ENCODE data around the gene STX12.
"Not testable (repeated sequence)": the region's sequence is repeated elsewhere in the genome, so short reads cannot be mapped to it uniquely, and the experiment has no call there.

STX12 gene

GRCh38 chr1:27831568-27832410 lies 58.8 kb downstream of the STX12 start:
- DNase-seq = no peak

DNA sequence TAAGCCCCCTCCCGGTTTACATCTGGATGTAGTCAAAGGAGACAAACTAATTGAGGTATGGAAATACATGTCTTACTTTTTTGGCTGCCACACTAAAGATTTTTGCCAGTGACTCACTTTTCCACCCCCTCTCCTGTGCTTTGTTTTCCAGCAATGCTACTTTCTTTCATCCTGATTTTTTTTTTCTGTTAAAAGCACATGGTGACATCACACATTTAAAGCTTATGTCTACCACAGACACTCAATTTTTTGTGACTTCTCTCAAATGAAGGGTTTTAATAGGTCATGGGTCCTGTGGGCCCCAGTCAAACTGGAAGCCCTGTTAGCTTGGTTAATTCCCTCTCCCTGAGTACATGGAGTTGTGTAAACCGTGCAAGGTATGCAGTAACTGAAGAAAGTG lies 59.7 kb downstream of the STX12 start:
- no peak for DNase-seq

GRCh38 chr1:27833470-27833869 lies 60.5 kb downstream of the STX12 start:
- DNase-seq = no peak

GRCh38 chr1:27835046-27835445 lies 62.0 kb downstream of the STX12 start:
- no peak for DNase-seq

- no peak for DNase-seq
Measured at GRCh38 chr1:27835501-27835900, 62.5 kb downstream of the STX12 start.

- DNase-seq = no peak
Measured at GRCh38 chr1:27849951-27850350, 76.9 kb downstream of the STX12 start.

DNA sequence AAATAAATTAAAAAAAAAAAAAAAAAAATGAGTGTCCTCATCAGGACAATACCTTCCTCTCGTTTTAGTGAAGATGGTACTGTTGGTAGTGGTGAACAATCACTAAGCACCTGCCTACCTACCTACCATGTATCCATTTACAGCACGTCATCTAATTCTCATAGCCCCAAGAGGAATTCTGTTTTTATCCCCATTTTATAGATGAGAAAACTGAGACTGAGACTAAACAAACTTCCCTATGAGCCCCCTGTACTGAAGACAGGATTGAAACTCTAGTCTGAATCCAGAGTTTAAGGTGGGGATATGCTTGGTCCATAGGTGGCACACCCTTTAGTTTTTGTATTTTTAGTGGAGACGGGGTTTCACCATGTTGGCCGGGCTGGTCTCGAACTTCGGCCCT lies 82.1 kb downstream of the STX12 start:
- DNase-seq = no peak

DNA sequence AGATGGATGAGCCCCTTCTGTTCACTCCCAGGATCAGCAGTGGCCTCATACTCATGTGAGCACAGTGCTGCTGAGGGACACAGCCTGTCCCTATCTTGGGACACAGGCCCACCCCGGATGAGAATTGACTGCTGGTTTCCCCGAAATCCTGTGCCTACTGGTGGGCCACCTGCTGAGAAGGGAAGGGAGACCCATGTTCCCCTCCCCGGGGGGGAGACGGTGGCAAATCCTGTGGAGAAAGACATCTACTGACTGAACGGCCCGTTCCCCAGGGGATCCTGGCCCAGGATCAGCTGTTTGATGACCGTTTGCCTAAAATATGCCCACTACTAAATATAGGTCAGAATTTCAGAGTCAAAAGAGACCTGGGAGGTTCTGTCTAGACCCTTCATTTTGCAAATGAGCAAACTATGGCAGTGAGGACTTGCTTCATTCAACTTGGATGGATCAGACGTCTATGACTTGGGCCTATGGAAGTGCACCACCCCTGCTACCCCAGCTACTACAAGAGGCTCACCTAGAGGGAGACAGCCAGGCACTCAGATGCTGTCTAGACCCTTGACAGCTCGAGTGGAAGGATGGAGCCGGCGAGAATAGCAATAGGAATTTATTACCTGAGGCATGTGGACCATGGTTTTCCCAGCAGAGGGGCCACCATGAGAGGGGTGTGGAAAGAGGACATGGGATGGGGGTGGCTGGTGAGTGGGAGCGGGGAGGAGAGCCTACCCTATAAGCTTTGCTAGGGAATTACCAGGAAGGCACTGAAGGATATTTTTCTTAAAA lies 83.7 kb downstream of the STX12 start:
- DNase-seq = peak; percentile 8

DNA sequence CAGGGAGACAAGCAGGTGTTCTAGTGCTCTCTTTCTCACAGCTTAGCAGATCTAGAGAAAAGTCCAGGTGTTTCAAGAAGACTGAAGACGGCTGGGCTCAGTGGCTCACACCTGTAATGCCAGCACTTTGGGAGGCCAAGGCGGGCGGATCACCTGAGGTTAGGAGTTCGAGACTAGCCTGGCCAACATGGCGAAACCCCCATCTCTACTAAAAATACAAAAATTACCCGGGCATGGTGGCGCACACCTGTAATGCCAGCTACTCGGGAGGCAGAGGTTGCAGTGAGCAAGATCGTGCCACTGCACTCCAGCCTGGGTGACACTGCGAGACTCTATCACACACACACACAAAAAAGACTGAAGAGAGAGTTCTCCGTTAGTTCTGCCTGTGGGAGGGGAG lies 84.5 kb downstream of the STX12 start:
- not testable (repeated sequence) for DNase-seq

DNA sequence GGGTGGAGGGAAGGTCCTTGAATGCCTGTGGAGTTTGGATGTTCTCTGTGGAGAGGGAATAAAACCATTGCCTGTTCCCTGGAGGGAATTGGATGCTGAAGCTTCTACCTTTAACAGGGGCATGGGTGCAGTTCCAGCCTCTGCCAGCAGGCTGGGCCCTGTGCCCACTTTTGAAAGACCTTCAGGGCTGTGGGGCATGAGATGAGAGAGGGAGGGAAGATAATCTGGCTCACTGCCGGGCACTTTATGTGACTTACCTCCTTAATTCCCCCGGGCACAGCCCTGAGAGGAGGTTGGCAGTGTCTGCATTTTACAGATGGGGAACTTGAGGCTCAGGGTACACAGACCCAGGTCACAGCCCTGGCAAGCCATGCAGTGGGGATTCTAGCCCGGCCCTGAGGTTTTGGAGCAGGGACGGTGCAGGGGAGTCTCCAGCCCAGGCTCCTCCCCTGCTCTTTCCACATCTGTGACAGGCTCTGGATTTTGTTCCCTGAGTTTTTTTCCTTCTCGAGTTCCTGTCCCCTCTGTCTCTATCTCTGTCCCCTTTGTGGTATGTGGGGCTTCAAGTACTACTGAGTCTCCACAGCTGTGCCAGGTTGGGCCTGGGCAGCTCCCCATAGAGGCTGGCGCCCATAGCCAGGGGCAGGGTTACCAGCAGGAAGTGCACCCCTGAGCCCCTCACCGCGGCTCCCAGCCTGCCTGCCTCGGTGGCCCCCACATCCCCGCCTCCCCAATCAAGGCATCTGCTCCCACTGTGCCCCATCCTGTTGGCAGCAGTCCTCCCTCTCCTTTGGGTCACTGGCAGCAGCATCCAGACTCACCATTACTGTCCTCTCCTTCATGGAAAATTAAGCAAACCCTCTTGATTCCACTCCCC lies 85.3 kb downstream of the STX12 start:
- peak; percentile 88 for DNase-seq

DNA sequence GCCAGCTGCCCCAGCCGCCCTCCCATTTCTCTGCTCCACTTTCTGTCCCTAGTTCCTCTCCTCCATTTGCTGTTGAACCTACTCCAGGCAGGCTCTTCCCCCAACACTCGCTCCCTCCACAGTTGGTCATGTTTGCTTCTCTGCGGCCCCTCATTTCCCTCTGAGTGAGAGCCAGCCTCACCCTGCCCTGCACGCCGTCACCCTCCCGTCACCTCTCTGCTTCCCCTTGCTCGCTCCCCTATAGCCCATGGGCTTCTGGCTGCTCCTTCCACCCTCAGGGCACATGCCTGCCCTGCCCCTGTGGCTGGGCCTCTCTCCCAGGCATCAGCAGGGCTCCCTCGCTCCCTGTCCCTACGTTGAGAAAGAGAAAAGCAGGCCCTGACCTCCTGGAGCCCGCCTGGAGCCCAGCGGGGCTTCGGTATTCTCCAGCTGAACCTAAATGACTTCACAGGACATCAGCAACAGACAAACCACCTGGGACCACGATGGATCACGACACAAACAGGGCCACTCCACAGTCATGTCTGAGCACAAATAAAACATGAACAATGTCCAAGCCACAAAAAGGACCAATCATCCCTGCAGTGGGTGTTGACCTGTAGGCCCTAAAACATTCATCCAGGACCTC lies 86.0 kb downstream of the STX12 start:
- DNase-seq = no peak

DNA sequence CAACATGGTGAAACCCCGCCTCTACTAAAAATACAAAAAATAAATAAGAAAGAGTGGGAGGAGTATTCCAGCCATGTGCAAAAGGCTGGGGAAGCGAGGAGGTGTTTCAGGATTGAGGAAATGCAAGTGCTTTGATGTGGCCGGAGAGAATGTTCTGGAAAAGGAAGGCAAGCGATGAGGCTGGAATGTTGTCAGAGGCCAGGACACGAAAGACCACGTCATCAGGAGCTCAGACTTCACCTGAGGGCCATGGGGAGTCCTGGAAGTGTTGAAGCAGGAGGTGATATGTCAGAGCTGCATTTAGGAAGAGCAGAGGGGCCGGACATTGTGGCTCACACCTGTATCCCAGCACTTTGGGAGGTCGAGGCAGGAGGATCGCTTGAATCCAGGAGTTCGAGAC lies 88.4 kb downstream of the STX12 start:
- no peak for DNase-seq

DNA sequence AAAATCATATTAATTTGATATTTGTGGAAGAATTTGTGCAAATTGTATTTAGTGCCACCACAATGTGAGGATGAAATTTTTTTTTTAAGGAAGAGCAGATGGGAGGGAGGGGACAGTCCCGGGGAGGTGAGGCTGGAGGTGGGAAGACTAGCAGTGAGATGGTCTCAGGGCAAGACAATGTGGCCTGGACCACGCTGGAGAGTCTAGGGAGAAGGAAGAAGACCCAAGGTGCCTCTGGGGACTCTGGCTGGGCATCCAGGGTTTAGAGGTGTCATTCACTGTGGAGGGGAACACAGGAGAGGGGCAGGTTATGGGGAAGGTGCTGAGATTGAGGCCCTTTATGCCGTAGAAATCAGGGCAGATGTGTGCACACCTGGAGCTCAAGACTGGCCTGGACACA lies 89.0 kb downstream of the STX12 start:
- DNase-seq = no peak

DNA sequence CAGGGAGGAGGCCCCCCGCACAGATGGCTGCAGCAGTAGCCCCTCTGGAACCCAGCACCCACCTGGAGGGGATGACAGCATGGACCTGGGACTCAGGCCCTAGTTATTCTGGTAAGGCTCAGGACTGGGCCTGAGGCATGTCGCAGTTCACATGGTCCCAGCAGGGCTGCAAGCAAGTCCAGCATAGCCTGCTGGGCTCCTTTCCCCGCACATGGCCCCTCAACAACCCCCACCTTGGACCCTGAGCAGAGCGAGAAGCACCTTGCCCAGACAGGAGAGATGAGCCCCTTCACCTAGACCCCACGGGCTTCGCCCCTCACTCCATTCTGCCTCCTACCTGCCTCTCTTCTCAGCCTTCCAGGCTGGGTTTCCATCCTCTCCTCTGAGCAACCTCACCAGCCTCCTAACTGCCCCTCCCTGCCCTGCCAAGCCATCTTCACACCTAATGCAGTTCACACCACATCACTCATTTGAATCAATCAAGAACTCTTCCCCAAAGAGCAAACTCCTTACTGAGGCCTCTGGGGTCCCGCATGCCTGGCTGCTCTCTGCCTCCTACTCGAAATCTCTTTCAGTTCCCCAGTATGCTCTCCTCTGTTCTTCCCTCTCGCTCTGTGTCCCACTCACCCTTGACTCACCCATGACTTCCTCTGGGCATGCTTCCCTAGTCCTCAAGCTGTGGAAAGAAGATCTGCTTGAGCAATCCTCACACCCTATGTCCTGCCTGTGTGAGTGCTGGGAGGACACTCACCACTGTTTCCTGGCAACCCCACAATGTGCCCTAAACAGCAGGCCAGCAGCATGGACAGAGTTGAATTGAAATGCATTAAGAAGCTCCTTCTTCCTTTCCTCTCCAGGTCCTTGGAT lies 89.9 kb downstream of the STX12 start:
- DNase-seq = no peak

DNA sequence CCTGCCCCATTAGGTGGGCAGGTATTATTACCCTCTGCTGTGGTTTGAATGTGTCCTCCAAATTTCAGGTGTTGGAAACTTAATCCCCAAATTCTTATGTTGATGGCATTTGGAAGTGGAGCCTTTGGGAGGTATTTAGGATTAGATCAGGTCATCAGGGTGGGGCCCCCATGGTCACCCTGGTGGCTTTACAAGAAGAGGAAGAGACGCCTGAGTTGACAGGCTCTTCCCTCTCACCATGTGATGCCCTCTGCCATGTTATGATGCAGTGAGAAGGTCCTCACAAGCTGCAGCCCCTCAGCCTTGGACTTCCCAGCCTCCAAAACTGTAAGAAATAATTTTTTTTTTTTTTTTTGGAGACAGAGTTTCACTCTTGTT lies 90.5 kb downstream of the STX12 start:
- DNase-seq = no peak

DNA sequence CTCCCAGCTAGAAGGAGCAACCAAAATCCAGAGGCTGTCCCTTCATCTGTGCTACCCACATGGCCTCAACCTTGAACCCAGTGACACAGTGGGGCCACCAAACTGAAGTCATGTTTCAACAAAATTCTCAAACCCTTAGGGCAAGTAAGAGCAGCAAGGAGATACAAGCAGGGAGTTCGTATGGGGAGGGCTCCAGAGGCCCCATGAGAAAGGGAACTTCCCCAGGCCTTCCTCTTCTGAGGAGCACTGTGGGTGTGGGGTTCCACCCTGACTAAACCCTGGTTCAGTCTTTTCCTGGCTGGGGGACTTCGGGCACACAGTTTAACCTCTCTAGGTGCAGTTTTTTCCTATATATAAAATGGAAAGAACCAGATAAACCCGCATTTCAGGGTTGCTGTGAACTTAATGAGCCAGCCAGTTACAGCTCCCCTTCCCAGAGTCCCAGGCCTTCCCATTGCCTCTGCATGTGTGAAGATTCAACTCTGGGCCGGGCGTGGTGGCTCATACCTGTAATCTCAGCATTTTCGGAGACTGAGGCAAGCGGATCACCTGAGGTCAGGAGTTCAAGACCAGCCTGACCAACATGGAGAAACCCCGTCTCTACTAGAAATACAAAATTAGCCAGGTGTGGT lies 91.4 kb downstream of the STX12 start:
- DNase-seq = no peak

DNA sequence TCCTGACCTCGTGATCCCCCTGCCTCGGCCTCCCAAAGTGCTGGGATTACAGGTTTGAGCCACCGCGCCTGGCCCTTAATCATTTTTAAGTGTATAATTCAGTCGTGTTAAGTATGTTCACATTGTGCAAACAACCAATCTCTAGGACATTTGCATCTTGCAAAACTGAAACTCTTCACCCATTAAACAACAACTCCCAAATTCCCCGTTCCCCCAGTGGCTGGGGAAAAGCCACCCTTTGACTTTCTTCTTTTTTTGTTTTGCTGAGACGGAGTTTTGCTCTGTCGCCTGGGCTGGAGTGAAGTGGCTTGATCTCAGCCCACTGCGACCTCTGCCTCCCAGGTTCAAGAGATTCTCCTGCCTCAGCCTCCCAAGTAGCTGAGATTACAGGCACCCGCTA lies 92.8 kb downstream of the STX12 start:
- DNase-seq = no peak

- DNase-seq = no peak
Measured at GRCh38 chr1:27868556-27868931, 95.5 kb downstream of the STX12 start.

GRCh38 chr1:27868932-27869718 lies 96.1 kb downstream of the STX12 start:
- peak; percentile 59 for DNase-seq

- no peak for DNase-seq
Measured at GRCh38 chr1:27869719-27870085, 96.7 kb downstream of the STX12 start.

- DNase-seq = not testable (repeated sequence)
Measured at GRCh38 chr1:27871076-27871475, 98.1 kb downstream of the STX12 start.

All from activated T-cell treated with anti-CD3 and anti-CD28 coated beads, Interleukin-2, amount 50 U/mL, for 1 hour (primary cell).